ENCODE results near the gene PCDH12. TPM values are rescaled to one million over a fixed set of nuclear protein-coding genes. Genes with fewer than 3 reads are reported as not detected.
A peak's percentile ranks its signal among the peaks of the same experiment; 100 is the strongest.

PCDH12 gene
- 22.9 and 29.7 TPM in 2 replicates for total RNA-seq

- DNase-seq (ENCODE audit: low read depth in 2 of 2), result peak; percentile 90 to 95
These were observed at the start of gene PCDH12 for GRCh38 chr5:141958113-141958512. PCDH12 (minus strand) TSS chr5:141958202; CDS start chr5:141957851, 351 bp downstream.

GRCh38 chr5:142007237-142007544 lies 49.2 kb upstream of the PCDH12 start:
- no peak for DNase-seq (ENCODE audit: low read depth in 2 of 2)

GRCh38 chr5:142006363-142007236 lies 48.6 kb upstream of the PCDH12 start:
- no peak for DNase-seq (ENCODE audit: low read depth in 2 of 2)

- no peak for DNase-seq (ENCODE audit: low read depth in 2 of 2)
These were observed 45.3 kb upstream of the PCDH12 start for GRCh38 chr5:142003266-142003800.

- peak in 1 of 2 donors; percentile 47 for DNase-seq (ENCODE audit: low read depth in 2 of 2)
These were observed 42.9 kb upstream of the PCDH12 start for GRCh38 chr5:142000704-142001484.

GRCh38 chr5:142000173-142000572 lies 42.2 kb upstream of the PCDH12 start:
- DNase-seq (ENCODE audit: low read depth in 2 of 2), result no peak

GRCh38 chr5:141997358-141997960 lies 39.5 kb upstream of the PCDH12 start:
- DNase-seq (ENCODE audit: low read depth in 2 of 2), result no peak

GRCh38 chr5:141995656-141996055 lies 37.7 kb upstream of the PCDH12 start:
- no peak for DNase-seq (ENCODE audit: low read depth in 2 of 2)

- DNase-seq (ENCODE audit: low read depth in 2 of 2), result no peak
These were observed 36.6 kb upstream of the PCDH12 start for GRCh38 chr5:141994511-141995136.

GRCh38 chr5:141992349-141992963 lies 34.5 kb upstream of the PCDH12 start:
- DNase-seq (ENCODE audit: low read depth in 2 of 2), result peak; percentile 56 to 68

- no peak for DNase-seq (ENCODE audit: low read depth in 2 of 2)
These were observed 31.7 kb upstream of the PCDH12 start for GRCh38 chr5:141989720-141990119.

- DNase-seq (ENCODE audit: low read depth in 2 of 2), result no peak
These were observed 28.1 kb upstream of the PCDH12 start for GRCh38 chr5:141986072-141986471.

- no peak for DNase-seq (ENCODE audit: low read depth in 2 of 2)
These were observed 24.6 kb upstream of the PCDH12 start for GRCh38 chr5:141982626-141983025.

- no peak for DNase-seq (ENCODE audit: low read depth in 2 of 2)
These were observed 20.4 kb upstream of the PCDH12 start for GRCh38 chr5:141978389-141978788.

- DNase-seq (ENCODE audit: low read depth in 2 of 2), result no peak
These were observed 18.2 kb upstream of the PCDH12 start for GRCh38 chr5:141976176-141976575.

- no peak for DNase-seq (ENCODE audit: low read depth in 2 of 2)
These were observed 16.0 kb upstream of the PCDH12 start for GRCh38 chr5:141973871-141974595.

GRCh38 chr5:141969783-141970771 lies 12.1 kb upstream of the PCDH12 start:
- no peak for DNase-seq (ENCODE audit: low read depth in 2 of 2)

- DNase-seq (ENCODE audit: low read depth in 2 of 2), result peak; percentile 82 to 96
These were observed 11.1 kb upstream of the PCDH12 start, which contains the start of gene RNF14 for GRCh38 chr5:141968914-141969608. RNF14 (plus strand) TSS chr5:141969105; CDS start chr5:141973589, 4,484 bp downstream.

All from dermis microvascular lymphatic vessel endothelial cell (primary cell).